GM21423 (cell line): ENCODE measurements around the gene ZCCHC8.

Experiments
- ATAC-seq: cut with Tn5 transposase; IDR thresholded peaks from one replicate; pipeline ENCODE4 v1.9.1; 2021; ENCODE audit warnings: mild to moderate bottlenecking, moderate library complexity; ENCODE audit not compliant: unreplicated experiment

Gene ZCCHC8

DNA sequence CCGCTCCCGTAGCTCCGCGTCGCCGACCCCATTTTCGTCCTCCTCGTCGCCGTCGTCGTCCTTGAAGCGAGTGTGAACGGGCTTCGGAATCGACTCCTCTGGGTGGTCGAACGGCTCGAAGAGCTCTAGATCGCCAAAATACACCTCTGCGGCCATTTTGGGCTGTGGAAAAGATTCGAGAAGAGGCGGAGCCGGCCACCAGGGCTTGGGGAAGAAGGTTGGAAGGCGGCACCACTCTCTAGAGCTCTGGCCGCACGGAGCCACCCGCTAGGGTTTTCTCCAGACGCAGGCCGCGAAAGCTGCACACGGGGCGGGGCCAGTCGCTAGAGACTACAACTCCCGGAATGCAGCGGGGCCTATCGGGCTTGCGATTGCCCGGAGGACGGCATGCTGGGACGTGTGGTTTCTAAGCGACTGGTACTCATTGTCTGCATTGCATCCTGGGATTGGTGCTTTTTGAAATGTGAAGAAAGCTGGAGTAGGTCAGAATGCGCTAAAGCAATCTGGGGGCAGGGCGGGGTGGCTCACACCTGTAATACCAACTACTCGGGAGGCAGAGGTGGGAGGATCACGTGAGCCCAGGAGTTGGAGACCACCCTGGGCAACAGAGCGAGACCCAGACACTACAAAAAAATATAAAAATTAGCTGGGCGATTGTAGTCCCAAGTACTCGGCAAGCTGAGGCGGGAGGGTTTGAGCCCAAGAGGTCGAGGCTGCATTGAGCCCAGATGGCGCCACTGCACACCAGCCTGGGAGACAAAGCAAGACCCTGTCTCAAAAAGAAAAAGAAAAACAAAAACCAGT, at the start of gene ZCCHC8:
Gene ZCCHC8 (minus strand): TSS at position 248 of the 804 bp plus-strand sequence. CDS start 92 bp downstream, at position 156.
- ATAC-seq: peak; percentile 88

- ATAC-seq: no peak
Measured at GRCh38 chr12:122547330-122547729, 46.6 kb upstream of the ZCCHC8 start.

DNA sequence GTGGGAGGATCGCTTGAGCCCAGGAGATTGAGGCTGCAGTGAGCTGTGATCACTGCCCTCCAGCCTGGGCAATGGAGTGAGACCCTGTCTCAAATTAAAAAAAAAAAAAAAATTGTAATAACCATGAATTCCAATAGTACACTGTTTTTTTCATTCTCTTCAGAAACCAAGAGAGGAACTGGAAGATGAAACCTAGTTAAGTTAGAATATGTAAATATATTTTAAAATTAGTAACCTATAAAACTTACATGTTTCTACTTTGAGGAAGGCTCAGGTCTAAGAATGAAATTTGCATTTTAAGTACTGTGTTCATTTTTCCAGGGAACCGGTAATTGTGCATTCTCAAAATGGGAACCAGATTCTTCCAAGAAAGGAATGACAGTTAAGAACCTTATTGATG, 45.1 kb upstream of the ZCCHC8 start:
- ATAC-seq: peak; percentile 86

DNA sequence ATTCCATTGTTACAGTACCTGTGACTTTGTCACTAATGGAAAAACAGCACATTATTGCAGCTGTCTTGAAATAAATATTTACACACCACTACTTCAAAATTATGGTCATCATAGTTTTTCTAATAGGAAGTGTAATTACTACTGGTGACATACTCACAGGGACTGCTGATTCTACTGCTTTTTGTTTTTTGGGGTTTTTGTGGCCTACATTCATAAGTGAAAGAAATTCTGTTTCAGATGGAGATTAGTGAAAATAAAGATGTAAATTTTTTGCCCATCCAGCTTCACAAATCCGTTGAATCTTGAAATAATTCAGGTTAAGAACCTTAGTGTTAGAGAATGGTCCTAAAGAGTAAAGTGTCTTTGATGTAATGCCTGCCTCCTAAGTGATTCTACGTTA, 43.8 kb upstream of the ZCCHC8 start:
- no peak for ATAC-seq

DNA sequence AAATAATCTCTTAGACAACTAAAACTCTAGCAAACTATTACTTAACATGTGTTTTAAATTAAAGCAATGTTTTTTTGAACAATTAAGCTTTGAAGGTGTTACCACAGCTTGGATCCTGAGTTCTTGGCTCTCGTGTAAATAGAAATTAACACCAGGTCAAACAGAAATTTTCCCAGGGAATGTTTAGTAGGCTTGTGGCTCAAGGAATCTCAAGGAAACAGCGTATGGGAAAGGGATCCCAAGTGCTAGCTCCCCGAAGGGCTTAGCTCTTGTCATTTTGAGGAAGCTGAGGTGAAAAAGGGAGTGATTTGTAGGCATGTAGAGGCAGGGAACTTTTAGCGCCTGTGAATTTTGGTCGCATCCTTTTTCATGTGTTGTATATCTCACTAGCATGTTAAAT, 37.8 kb upstream of the ZCCHC8 start:
- ATAC-seq: no peak

DNA sequence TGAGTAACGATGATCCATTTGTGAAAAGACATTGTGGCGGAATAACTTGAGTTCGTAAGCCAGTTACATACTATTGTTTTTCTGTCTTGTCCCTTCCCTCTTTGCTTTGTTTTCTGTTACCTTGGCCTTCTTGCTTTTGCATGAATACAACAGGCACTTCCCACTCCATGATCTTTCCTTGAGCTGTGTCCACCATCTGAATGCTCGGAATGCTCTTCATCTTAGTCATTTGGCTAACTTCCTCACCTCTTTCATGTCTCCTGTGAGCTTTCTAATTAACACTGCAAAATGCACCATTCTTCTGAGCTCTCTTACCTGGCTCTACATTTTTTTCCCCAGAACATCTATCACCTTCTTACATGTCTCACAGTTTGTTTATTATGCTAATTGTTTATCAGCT, 36.3 kb upstream of the ZCCHC8 start:
- no peak for ATAC-seq

DNA sequence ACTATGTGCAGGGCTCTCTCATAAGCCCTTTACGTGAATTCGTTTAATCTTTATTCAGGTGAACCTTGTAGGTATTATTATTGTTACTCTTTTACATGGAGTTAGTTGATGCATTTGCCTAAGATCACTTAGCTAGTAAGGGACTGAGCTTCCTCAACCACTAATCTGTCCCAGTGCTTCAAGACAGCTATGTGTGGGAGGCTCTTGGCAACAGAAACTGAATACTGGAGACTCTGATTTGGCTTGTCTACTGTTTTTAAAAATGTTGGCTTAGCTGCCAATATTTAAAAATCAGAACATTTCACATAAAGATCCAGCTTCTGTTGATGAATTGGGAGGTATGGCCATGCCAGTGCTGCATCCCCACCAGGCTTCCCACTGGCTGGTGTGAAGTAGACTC, 33.1 kb upstream of the ZCCHC8 start:
- ATAC-seq: no peak

GRCh38 chr12:122528992-122529391, 28.3 kb upstream of the ZCCHC8 start:
- no peak for ATAC-seq

GRCh38 chr12:122528582-122528981, 27.9 kb upstream of the ZCCHC8 start:
- no peak for ATAC-seq

GRCh38 chr12:122527478-122527944, 26.8 kb upstream of the ZCCHC8 start:
- ATAC-seq: no peak

- ATAC-seq: peak; percentile 94
Measured at GRCh38 chr12:122526683-122527477, 26.1 kb upstream of the ZCCHC8 start, which contains the start of the genes KNTC1 and RSRC2. Gene KNTC1, plus strand, starts transcription at chr12:122527249. Its CDS starts 2,815 bp downstream, at chr12:122530064. Gene RSRC2, minus strand, starts transcription at chr12:122526936. Its CDS starts 83 bp downstream, at chr12:122526853.

DNA sequence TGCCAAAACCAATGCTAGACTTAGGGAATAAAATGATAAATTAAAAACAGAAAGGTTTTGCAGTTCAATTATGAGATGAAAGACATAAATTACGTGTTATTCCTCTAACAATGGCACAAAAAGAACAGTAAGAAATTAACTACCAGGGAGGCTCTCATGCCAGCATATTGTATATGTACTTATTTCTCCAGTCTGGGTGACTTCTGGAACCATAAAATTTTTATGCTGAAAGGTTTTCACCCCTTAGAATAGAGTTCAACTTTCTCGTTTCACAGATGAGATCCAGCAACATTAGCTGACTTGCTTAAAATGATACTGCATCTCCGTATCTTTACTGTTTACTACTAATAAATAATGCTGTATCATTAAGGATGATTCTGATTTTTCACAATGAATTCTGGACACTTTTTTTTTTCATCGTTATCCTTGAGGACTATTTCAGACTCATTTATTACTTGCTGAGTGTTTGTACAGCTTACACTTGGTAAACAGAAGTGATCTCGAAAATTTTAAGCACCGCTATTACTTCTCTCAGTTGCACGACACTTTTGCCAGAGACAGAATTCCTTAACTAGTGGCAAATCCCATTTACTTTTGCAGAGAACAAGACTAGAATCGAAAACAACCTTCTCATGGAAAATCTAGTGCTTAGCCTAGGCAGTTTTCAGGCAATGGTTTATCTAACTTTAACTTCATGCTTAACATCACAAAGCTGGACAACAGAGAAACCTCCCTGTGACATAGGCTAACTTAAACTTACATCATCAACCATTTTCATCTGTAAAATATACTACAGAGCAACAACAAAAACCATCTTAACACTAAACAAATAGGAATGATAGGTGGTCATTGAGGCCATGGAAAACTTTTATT, 23.4 kb upstream of the ZCCHC8 start:
- no peak for ATAC-seq

DNA sequence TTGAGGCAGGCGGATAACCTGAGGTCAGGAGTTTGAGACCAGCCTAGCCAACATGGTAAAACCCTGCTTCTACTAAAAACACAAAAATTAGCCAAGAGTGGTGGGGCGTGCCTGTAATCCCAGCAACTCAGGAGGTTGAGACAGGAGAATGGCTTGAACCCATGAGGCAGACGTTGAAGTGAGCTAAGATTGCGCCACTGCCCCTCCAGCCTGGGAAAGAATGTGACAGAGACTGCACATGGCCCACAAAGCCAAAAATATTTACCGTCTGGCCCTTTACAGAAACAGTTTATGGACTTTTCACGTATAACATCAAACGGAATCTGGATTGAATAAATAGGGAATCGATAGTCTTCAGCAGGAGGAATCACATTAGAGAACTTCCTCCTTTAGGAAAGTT, 22.5 kb upstream of the ZCCHC8 start:
- no peak for ATAC-seq

DNA sequence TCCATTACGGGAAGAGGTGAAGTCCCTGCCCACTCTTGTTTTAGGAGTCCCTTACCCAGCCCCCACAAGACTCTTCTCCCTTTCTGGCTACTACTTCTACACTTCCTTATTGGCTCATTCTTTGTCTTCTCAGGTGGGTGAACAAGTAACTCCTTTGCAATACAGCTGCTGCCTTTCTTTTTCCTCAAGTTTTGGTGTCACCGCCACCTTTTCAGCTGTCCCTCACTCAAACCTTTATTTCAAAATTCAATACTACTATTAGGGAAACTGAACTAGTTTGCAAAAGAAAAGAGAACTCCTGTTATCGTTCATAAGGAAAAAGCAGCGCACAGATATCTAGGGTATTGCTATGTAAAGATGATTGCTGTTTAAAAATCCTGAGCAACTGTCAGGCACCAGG, 19.9 kb upstream of the ZCCHC8 start:
- ATAC-seq: no peak

DNA sequence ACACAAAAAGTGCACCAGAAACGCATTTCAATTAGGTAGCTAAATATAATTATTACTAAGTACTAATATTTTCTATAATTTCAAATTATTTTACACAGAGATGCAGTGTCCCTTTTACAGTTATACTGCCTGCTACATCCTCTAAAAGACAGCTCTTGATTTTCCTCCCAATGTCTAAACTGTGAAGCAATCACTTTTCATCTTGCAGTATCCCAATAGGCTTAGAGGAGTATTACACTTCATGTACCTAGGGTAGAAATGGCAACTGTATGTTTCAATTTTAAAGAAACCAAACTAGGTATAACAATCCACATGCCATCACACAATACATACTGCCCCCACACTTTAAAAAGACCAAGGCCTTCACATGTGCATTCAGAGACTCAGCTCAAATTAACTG, 18.7 kb upstream of the ZCCHC8 start:
- ATAC-seq: no peak

DNA sequence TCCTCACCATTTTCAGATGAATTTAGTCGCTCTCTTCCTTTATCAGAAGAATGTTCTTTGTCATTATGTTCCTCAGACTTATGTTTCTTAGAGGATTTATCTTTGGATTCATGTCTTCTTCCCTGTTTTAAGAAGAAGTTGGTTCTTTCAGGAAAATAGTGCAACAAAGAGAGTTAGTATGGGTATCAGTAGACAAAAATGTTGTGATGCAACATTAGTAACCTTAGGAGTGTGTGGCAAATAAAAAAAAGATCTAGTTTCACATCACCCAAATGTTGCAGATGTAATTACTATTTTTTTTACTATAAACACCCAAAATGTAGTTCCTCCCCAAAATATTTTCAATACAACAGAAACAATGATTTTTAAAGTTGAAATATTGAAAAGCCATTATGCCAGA, 18.2 kb upstream of the ZCCHC8 start:
- no peak for ATAC-seq

DNA sequence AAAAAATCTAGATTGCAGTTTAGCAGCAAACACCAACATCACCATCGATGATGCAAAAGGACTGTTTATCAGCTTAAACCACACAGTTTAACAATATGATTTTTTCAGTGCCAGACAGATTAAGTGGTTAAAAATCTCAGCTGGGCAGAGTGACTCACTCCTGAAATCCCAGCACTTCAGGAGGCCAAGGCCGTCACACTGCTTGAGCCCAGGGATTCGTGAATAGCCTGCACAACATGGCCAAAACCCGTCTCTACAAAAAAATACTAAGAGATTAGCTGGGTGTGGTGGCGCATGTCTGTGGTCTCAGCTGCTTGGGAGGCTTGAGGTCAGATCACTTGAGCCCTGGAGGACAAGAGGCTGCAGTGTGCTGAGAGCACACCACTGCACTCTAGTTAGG, 17.1 kb upstream of the ZCCHC8 start:
- no peak for ATAC-seq

GRCh38 chr12:122516544-122517361, 16.0 kb upstream of the ZCCHC8 start:
- ATAC-seq: no peak

GRCh38 chr12:122515275-122515674, 14.5 kb upstream of the ZCCHC8 start:
- no peak for ATAC-seq

- no peak for ATAC-seq
Measured at GRCh38 chr12:122513660-122514059, 12.9 kb upstream of the ZCCHC8 start.
